Pancreas (tissue), 10 donors: ENCODE results near the gene CPXM2. TPM values are rescaled to one million over a fixed set of nuclear protein-coding genes. Genes with fewer than 3 reads are reported as not detected.

ENCODE experiments used
- ATAC-seq, 4 donors: fragments of 200-7000 bp; cut with Tn5 transposase; one replicate each; pipeline versions ENCODE4 v1.8.0 to v1.9.1; 2020; ENCODE audit warnings: mild to moderate bottlenecking in 4 of 4, moderate library complexity in 4 of 4
- DNase-seq, 6 donors: peaks; one replicate each; pipeline ENCODE4 v3.0.0-alpha.2; 2020
- FAIRE-seq: peaks from 2 replicates; lab custom pipeline; 2012; peaks lifted over from hg19 to GRCh38; lab: Jason Lieb, UNC
- H3K27ac ChIP-seq, 4 donors: fragments of 200-600 bp; sonication (generic); 1 replicate in 3 of 4; 2 replicates in 1 of 4; pipeline versions ENCODE4 v1.5.0 to v1.8.0; 2020
- H3K27me3 ChIP-seq, 4 donors: fragments of 200-600 bp; one replicate each; pipeline ENCODE4 v1.8.0; 2021
- H3K36me3 ChIP-seq, 3 donors: fragments of 200-600 bp; sonication (generic) in 1 of 3; one replicate each; pipeline versions ENCODE4 v1.5.0 to v1.8.0; 2020 to 2021
- H3K4me1 ChIP-seq, 3 donors: fragments of 200-600 bp; one replicate each; pipeline ENCODE4 v1.8.0; 2021
- H3K4me3 ChIP-seq, 4 donors: fragments of 200-600 bp; sonication (generic) in 2 of 4; one replicate each; pipeline versions ENCODE4 v1.5.0 to v1.8.0; 2020 to 2021
- H3K9me3 ChIP-seq, 4 donors: fragments of 200-600 bp; one replicate each; pipeline ENCODE4 v1.8.0; 2021
- WGBS, 2 donors: extraction: QIAGEN DNeasy Blood & Tissue Kit; methylation state at CpG; one replicate each; pipeline ENCODE4 v1.1.7; 2013; 5-methylcytosine and 5-hydroxymethylcytosine counted together
- intact Hi-C, 3 donors: fragments of 100-400 bp; cut with DNase I; formaldehyde crosslinking; loops; one replicate each; pipeline versions ENCODE4 v1.11.1 to v1.14.2; 2022
- polyA plus RNA-seq, 2 donors: library from polyadenylated mRNA; stranded (reverse); fragments of 200-250 nt; gene quantifications; one replicate each; pipeline ENCODE4 v1.2.3, GENCODE V29; 2013
- total RNA-seq, 6 donors: library from RNA; stranded (reverse); fragmentation: NEBNext Ultra II Directional in 4 of 6; extraction: Animal tissue kit (Norgen Biotek cat#: 25700) in 4 of 6; gene quantifications; one replicate each; pipeline versions ENCODE4 v1.2.1 to v1.2.4, GENCODE V29; 2021 to 2023
- TF ChIP-seq, protein P1 (sequence below), 4 donors: fragments of 200-600 bp; sonication (generic) in 3 of 4; IDR thresholded peaks; one replicate each; pipeline versions ENCODE4 v1.5.0 to v1.8.0; 2021; ENCODE audit warnings: antibody characterized with exemption in 4 of 4
- donor health status: healthy with polysubstance abuse.
- donor health status: DM: no; HTN: no; CAD: no; lungs with moderate emphysema.
- donor health status: DM: no; HTN: no; CAD: no.
- donor health status: control.
- donor health status: control.
- donor health status: Bipolar disorder and iron deficiency.
- donor health status: DM: yes; HTN: yes; CAD: no.
- donor health status: DM: no; HTN: no; CAD: no.
- donor health status: DM: no; HTN: no; CAD: no.
- donor health status: DM: yes; HTN: yes; CAD: no.

The CPXM2 gene
- total RNA-seq (1 to 10 TPM in 3 of 6 donors, under 1 TPM in 3; 0.46 to 3.9 (median 1.5) TPM), polyA plus RNA-seq (1 to 10 TPM; 1.1 to 1.2 TPM)

DNA sequence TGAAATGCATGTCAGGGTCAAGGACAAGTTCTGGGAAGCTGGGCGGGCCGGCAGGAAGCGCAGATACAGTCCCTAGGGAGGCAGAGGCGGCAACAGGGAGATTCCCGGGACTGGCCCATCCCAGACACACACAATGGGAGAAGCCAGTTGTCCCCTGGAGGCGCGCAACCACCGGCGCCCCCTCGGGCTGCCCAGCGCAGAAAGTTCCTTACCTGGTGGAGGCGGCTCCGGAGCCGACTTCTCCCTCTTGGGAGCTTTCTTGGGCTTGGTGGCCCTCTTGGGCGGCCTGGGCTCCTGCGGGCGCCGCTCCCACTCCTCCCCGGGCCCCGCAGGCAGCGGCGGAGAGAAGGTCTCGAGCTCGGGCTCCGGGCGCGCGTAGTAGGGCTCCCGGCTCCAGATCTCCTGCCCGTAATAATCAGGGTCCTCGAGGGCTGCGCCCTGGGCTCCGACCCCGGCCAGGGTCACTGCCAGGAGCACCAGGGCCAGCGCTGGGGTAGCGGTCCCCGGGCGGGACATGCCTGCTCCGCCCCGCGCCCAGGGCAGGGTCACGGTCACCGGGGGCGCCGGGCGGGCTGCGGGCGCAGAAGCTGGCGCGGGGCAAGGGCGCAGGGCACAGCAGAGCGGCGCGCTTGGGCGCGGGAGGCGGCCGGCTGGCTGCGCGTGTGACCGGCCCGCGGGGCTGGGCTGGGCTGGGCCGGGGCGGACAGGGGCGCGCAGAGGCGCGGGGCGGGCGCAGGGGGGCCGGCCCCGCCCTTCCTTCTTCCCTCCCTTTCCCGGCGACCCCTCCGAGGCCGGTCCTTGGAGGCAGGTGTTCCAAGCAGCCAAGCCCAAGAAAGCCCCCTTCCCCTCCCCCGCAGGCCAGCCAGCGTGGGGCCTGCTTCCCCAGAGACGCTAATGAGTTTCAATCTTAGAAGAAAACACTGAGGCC lies at the start of gene CPXM2:
CPXM2 (minus strand) TSS at position 664 of the 928 bp plus-strand sequence; CDS start at position 516, 148 bp downstream.
- TF ChIP-seq, protein P1, sequence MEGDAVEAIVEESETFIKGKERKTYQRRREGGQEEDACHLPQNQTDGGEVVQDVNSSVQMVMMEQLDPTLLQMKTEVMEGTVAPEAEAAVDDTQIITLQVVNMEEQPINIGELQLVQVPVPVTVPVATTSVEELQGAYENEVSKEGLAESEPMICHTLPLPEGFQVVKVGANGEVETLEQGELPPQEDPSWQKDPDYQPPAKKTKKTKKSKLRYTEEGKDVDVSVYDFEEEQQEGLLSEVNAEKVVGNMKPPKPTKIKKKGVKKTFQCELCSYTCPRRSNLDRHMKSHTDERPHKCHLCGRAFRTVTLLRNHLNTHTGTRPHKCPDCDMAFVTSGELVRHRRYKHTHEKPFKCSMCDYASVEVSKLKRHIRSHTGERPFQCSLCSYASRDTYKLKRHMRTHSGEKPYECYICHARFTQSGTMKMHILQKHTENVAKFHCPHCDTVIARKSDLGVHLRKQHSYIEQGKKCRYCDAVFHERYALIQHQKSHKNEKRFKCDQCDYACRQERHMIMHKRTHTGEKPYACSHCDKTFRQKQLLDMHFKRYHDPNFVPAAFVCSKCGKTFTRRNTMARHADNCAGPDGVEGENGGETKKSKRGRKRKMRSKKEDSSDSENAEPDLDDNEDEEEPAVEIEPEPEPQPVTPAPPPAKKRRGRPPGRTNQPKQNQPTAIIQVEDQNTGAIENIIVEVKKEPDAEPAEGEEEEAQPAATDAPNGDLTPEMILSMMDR (IDR thresholded peaks at IDR 0.05), result no peak
- H3K27ac ChIP-seq, result peak within 1 kb of the TSS in 2 of 4 donors; percentile 3 to 12
- WGBS, 2 donors, result 3 to 5% methylated on average over 40 to 80 of the region's 80 CpGs
- H3K4me1 ChIP-seq, result no peaks in the 10 kb centered on the region
- no peaks in the 10 kb centered on the region for H3K9me3 ChIP-seq
- intact Hi-C loops, result no loop called here
- H3K4me3 ChIP-seq, result peak within 1 kb of the TSS in 1 of 4 donors; percentile 32
- no peaks in the 10 kb centered on the region for H3K36me3 ChIP-seq
- no peak for DNase-seq
- peak in 1 of 4 donors; percentile 14 for ATAC-seq
- no peak for FAIRE-seq
- H3K27me3 ChIP-seq, result no peaks in the 10 kb centered on the region

DNA sequence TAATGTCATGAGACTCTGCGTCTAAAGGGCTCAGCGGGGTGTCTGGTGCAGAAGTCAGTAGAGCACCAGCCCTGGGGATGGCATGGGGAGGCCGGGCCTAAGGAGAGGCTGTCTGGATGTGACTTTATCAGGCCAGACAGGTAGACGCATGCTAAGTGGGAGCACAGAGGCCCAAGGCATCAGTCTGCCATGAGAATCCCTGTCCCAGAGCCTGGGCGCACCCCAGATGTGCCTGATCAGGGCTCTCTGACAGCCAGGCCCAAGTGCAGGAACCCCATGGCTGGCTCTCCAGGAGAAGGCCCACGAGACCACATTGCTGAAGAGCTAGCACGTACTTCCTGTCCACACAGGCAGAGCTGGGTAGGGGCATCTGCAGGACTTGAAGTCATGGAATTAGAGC lies 48.0 kb upstream of the CPXM2 start:
- no peak for DNase-seq
- no peaks in the 10 kb centered on the region for H3K27me3 ChIP-seq
- intact Hi-C loops, result no loop called here
- FAIRE-seq, result no peak
- no peaks in the 10 kb centered on the region for H3K36me3 ChIP-seq
- H3K9me3 ChIP-seq, result no peaks in the 10 kb centered on the region
- H3K27ac ChIP-seq, result no peak overlapping the region
- H3K4me1 ChIP-seq, result no peaks in the 10 kb centered on the region
- WGBS, 2 donors, result 82 to 84% methylated on average over 7 of the region's 7 CpGs
- H3K4me3 ChIP-seq, result no peak overlapping the region
- no peak for ATAC-seq
- TF ChIP-seq, protein P1 (IDR thresholded peaks at IDR 0.05), result no peak

DNA sequence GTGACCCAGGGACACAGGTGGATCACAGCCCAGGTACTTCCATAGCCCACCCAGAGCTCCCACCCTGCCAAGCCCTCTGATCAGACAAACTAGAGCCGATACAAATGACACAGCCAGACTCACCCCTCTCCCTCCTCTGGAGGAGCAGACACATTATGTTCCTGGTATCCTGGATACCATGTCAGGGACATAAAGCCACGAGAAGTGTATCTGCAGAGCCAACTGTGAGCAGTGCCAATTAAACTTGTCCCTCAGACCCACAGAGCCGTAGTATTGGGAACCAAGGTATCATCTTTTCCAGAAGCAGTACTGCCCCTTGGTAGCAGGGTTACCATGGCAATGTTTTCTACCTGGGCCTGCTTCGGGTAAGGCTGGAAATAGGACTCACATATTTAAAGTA lies 47.3 kb upstream of the CPXM2 start:
- TF ChIP-seq, protein P1 (IDR thresholded peaks at IDR 0.05), result no peak
- intact Hi-C loops, result no loop called here
- Histone ChIP-seq H3K27ac (no peak overlapping the region), H3K36me3 (no peaks in the 10 kb centered on the region), H3K9me3 (no peaks in the 10 kb centered on the region), H3K27me3 (no peaks in the 10 kb centered on the region), H3K4me3 (no peak overlapping the region), H3K4me1 (no peaks in the 10 kb centered on the region)
- no peak for ATAC-seq
- no peak for FAIRE-seq
- no peak for DNase-seq
- 67 to 72% methylated on average over 4 of the region's 4 CpGs for WGBS, 2 donors

DNA sequence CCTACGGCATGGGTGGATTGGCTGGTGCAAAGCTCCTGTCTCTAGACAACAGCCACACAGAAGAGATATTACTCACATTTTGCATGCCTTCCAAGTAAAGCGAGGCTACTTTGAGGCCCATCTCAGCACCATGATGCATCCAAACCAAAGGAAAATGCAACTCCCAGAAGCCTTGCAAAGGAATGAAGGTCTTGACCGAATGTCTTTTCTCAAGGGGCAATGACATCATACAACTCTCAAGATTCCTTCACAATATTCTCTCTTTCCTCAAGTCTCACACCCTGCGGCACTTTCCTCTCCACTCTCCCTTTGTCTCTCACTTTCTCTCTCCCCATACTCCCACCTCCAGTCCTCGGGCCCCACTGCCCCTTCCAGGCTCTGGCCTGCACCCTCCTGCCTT lies 44.8 kb upstream of the CPXM2 start:
- H3K27ac ChIP-seq, result no peak overlapping the region
- no peak for DNase-seq
- no peaks in the 10 kb centered on the region for H3K4me1 ChIP-seq
- H3K9me3 ChIP-seq, result no peaks in the 10 kb centered on the region
- no peaks in the 10 kb centered on the region for H3K27me3 ChIP-seq
- no peak for FAIRE-seq
- TF ChIP-seq, protein P1 (IDR thresholded peaks at IDR 0.05), result no peak
- WGBS, 2 donors, result 52 to 57% methylated on average over 5 of the region's 5 CpGs
- no peaks in the 10 kb centered on the region for H3K36me3 ChIP-seq
- peak in 1 of 4 donors; percentile 34 for ATAC-seq
- intact Hi-C loops, result no loop called here
- H3K4me3 ChIP-seq, result no peak overlapping the region

DNA sequence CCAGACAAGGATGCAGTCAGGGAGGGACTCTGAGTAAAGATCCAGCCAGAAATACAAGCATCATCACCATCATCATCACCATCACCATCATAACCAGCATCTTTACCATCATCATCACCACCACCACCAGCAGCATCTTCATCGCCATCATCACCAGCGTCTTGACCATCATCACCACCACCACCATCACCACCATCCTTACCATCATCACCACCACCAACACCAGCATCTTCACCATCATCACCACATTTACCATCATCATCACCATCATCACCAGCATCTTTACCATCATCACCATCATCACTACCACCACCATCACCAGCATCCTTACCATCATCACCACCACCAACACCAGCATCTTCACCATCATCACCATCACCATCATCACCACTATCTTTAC lies 44.1 kb upstream of the CPXM2 start:
- TF ChIP-seq, protein P1 (IDR thresholded peaks at IDR 0.05), result no peak
- 94 to 97% methylated on average over 2 of the region's 2 CpGs for WGBS, 2 donors
- Histone ChIP-seq H3K27ac (no peak overlapping the region), H3K27me3 (no peaks in the 10 kb centered on the region), H3K9me3 (no peaks in the 10 kb centered on the region), H3K4me3 (no peak overlapping the region), H3K36me3 (no peaks in the 10 kb centered on the region), H3K4me1 (no peaks in the 10 kb centered on the region)
- intact Hi-C loops, result no loop called here
- ATAC-seq (no peak), FAIRE-seq (no peak), DNase-seq (no peak)
